Panc1 (cell line): ENCODE data around the gene MRC1. TPM values are rescaled to one million over a fixed set of nuclear protein-coding genes. Genes with fewer than 3 reads are reported as not detected.

ENCODE experiments used
- ATAC-seq: fragments of 200-7000 bp; cut with Tn5 transposase; 2 replicates; pipeline ENCODE4 v1.9.1; 2020; ENCODE audit warnings: mild to moderate bottlenecking, moderate library complexity
- BruUV-seq: library from RNA; stranded (reverse); fragments of 400-500 nt; replicated peaks from 2 replicates; lab custom pipeline; 2021; lab: Mats Ljungman, UMichigan
- CTCF ChIA-PET: fragments of 300-600 bp; sonication (Branson Sonifier 250); formaldehyde crosslinking; loops from one replicate; lab custom pipeline; 2022; ENCODE audit warnings: antibody characterized with exemption; lab: Charles Lee
- POLR2A ChIA-PET: fragments of 300-600 bp; sonication (Branson Sonifier 250); formaldehyde crosslinking; loops from one replicate; lab custom pipeline; 2022; ENCODE audit warnings: antibody characterized with exemption; lab: Charles Lee
- DNase-seq: peaks from one replicate; pipeline ENCODE4 v3.0.0-alpha.2; 2010; ENCODE audit warnings: low read depth, low spot score
- H3K27ac ChIP-seq: 2 replicates; pipeline ENCODE4 v1.5.1; 2011; ENCODE audit warnings: mild to moderate bottlenecking, low read length, inconsistent platforms
- H3K27me3 ChIP-seq: fragments of 200-500 bp; sonication (Bioruptor generic); 2 replicates; pipeline ENCODE4 v1.6.0; 2014; ENCODE audit warnings: low read length, inconsistent platforms; ENCODE audit not compliant: control insufficient read depth, insufficient read depth
- H3K36me3 ChIP-seq: fragments of 200-500 bp; sonication (Bioruptor generic); 2 replicates; pipeline ENCODE4 v1.5.1; 2014; ENCODE audit warnings: inconsistent platforms, mild to moderate bottlenecking, low read length, moderate library complexity; ENCODE audit not compliant: control insufficient read depth, insufficient read depth
- H3K4me1 ChIP-seq: 2 replicates; pipeline ENCODE4 v1.5.1; 2011; ENCODE audit warnings: inconsistent platforms, mild to moderate bottlenecking, low read length, moderate library complexity; ENCODE audit not compliant: control insufficient read depth, insufficient read depth
- H3K4me3 ChIP-seq, 2 experiments: 2 replicates each; pipeline ENCODE4 v1.5.1; 2011 to 2012; ENCODE audit warnings: low read depth in 2 of 2, low read length in 2 of 2, mild to moderate bottlenecking in 2 of 2, inconsistent platforms in 1 of 2, moderate library complexity in 1 of 2
- H3K9me3 ChIP-seq: fragments of 200-500 bp; sonication (Bioruptor generic); 2 replicates; pipeline ENCODE4 v1.5.1; 2014; ENCODE audit warnings: low read depth, mild to moderate bottlenecking, inconsistent platforms, low read length, moderate library complexity; ENCODE audit not compliant: control insufficient read depth, insufficient read depth
- POLR2AphosphoS5 ChIP-seq: IDR thresholded peaks from 2 replicates; pipeline ENCODE4 v1.6.1; 2012; ENCODE audit warnings: mild to moderate bottlenecking, low read depth, low read length, moderate library complexity
- SIN3A ChIP-seq: IDR thresholded peaks from 2 replicates; pipeline ENCODE4 v1.6.1; 2012; ENCODE audit warnings: low read depth, mild to moderate bottlenecking, low read length, moderate library complexity, borderline replicate concordance; ENCODE audit not compliant: insufficient read depth
- TCF7L2 ChIP-seq: IDR thresholded peaks from 2 replicates; pipeline ENCODE4 v1.6.1; 2011; ENCODE audit warnings: mild to moderate bottlenecking, low read depth, low read length, inconsistent platforms
- in situ Hi-C: cut with HindIII; loops from 2 replicates; pipeline ENCODE4 v1.10.0; 2016; ENCODE audit warnings: low sequenced_read_pairs, low pct_unique_long_range_greater_than_20kb
- intact Hi-C: fragments of 100-400 bp; cut with micrococcal nuclease; formaldehyde crosslinking; loops from one replicate; pipeline ENCODE4 v1.10.0; 2022; ENCODE audit not compliant: unreplicated experiment
- total RNA-seq: library from RNA; stranded (reverse); gene quantifications from one replicate; pipeline ENCODE4 v1.2.1, GENCODE V29; 2021; ENCODE audit not compliant: unreplicated experiment
- TF ChIP-seq, protein P1 (sequence below), 2 experiments: IDR thresholded peaks; 2 replicates each; pipeline ENCODE4 v1.6.1; 2011 to 2012; ENCODE audit warnings: low read depth in 2 of 2, control low read depth in 1 of 2, low read length in 1 of 2, mild to moderate bottlenecking in 1 of 2, moderate library complexity in 1 of 2; ENCODE audit not compliant: insufficient read depth in 1 of 2
- TF ChIP-seq, protein P2 (sequence below): fragments of 450-650 bp; IDR thresholded peaks from 2 replicates; pipeline ENCODE4 v1.5.1; 2017; ENCODE audit warnings: mild to moderate bottlenecking

MRC1 gene
- total RNA-seq, 1 experiment from 2014 or later = 0.21 TPM

- Histone ChIP-seq H3K27me3 (no peaks in the 10 kb centered on the region), H3K4me1 (no peaks in the 10 kb centered on the region), H3K9me3 (no peaks in the 10 kb centered on the region), H3K27ac (no peak overlapping the region), H3K4me3 (no peak overlapping the region), H3K36me3 (no peaks in the 10 kb centered on the region)
- in situ Hi-C loops = no loop called here
- ATAC-seq (no peak), DNase-seq (no peak)
- intact Hi-C loops = no loop called here
- TF ChIP-seq, protein P1, sequence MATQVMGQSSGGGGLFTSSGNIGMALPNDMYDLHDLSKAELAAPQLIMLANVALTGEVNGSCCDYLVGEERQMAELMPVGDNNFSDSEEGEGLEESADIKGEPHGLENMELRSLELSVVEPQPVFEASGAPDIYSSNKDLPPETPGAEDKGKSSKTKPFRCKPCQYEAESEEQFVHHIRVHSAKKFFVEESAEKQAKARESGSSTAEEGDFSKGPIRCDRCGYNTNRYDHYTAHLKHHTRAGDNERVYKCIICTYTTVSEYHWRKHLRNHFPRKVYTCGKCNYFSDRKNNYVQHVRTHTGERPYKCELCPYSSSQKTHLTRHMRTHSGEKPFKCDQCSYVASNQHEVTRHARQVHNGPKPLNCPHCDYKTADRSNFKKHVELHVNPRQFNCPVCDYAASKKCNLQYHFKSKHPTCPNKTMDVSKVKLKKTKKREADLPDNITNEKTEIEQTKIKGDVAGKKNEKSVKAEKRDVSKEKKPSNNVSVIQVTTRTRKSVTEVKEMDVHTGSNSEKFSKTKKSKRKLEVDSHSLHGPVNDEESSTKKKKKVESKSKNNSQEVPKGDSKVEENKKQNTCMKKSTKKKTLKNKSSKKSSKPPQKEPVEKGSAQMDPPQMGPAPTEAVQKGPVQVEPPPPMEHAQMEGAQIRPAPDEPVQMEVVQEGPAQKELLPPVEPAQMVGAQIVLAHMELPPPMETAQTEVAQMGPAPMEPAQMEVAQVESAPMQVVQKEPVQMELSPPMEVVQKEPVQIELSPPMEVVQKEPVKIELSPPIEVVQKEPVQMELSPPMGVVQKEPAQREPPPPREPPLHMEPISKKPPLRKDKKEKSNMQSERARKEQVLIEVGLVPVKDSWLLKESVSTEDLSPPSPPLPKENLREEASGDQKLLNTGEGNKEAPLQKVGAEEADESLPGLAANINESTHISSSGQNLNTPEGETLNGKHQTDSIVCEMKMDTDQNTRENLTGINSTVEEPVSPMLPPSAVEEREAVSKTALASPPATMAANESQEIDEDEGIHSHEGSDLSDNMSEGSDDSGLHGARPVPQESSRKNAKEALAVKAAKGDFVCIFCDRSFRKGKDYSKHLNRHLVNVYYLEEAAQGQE (IDR thresholded peaks at IDR 0.05; ENCODE audit: insufficient read depth in 1 of 2, low read depth in 2 of 2, low read length in 1 of 2) = no peak
- TF ChIP-seq POLR2AphosphoS5 = no peak
- no peak for TF ChIP-seq SIN3A
- TF ChIP-seq, protein P2, sequence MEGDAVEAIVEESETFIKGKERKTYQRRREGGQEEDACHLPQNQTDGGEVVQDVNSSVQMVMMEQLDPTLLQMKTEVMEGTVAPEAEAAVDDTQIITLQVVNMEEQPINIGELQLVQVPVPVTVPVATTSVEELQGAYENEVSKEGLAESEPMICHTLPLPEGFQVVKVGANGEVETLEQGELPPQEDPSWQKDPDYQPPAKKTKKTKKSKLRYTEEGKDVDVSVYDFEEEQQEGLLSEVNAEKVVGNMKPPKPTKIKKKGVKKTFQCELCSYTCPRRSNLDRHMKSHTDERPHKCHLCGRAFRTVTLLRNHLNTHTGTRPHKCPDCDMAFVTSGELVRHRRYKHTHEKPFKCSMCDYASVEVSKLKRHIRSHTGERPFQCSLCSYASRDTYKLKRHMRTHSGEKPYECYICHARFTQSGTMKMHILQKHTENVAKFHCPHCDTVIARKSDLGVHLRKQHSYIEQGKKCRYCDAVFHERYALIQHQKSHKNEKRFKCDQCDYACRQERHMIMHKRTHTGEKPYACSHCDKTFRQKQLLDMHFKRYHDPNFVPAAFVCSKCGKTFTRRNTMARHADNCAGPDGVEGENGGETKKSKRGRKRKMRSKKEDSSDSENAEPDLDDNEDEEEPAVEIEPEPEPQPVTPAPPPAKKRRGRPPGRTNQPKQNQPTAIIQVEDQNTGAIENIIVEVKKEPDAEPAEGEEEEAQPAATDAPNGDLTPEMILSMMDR = no peak
- no peak for TF ChIP-seq TCF7L2
- CTCF ChIA-PET = no interaction called here
- POLR2A ChIA-PET = no interaction called here
- BruUV-seq = no TSS peak
Measured at GRCh38 chr10:17877121-17877520, 68.0 kb downstream of the MRC1 start.

GRCh38 chr10:17878896-17879295, 69.7 kb downstream of the MRC1 start:
- Histone ChIP-seq H3K4me1 (no peaks in the 10 kb centered on the region), H3K27me3 (no peaks in the 10 kb centered on the region), H3K9me3 (no peaks in the 10 kb centered on the region), H3K36me3 (no peaks in the 10 kb centered on the region), H3K27ac (no peak overlapping the region), H3K4me3 (no peak overlapping the region)
- intact Hi-C loops = no loop called here
- CTCF ChIA-PET = no interaction called here
- ATAC-seq = no peak
- no TSS peak for BruUV-seq
- no peak for DNase-seq
- TF ChIP-seq POLR2AphosphoS5 (no peak), TCF7L2 (no peak), SIN3A (no peak)
- TF ChIP-seq, protein P1 (IDR thresholded peaks at IDR 0.05; ENCODE audit: insufficient read depth in 1 of 2, low read depth in 2 of 2, low read length in 1 of 2) = no peak
- TF ChIP-seq, protein P2 = no peak
- in situ Hi-C loops = no loop called here
- POLR2A ChIA-PET = no interaction called here
